Measurements from ENCODE around the gene PKNOX2.

- TF ChIP-seq, protein P1, sequence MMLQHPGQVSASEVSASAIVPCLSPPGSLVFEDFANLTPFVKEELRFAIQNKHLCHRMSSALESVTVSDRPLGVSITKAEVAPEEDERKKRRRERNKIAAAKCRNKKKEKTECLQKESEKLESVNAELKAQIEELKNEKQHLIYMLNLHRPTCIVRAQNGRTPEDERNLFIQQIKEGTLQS (CRISPR knock-in tag; conservative IDR thresholded peaks at IDR 0.05) = no peak
- TF ChIP-seq NR2C2 (CRISPR knock-in tag; IDR thresholded peaks at IDR 0.05) (no peak), ZNF512 (CRISPR knock-in tag; IDR thresholded peaks at IDR 0.05; ENCODE audit: borderline replicate concordance) (no peak), CTCF (IDR thresholded peaks at IDR 0.05) (no peak), JUN (CRISPR knock-in tag; IDR thresholded peaks at IDR 0.05) (no peak), MLX (CRISPR knock-in tag; IDR thresholded peaks at IDR 0.05) (no peak), ESRRA (CRISPR knock-in tag; IDR thresholded peaks at IDR 0.05; ENCODE audit: borderline replicate concordance) (no peak), FOXP4 (CRISPR knock-in tag; IDR thresholded peaks at IDR 0.05) (no peak), ZNF317 (CRISPR knock-in tag; IDR thresholded peaks at IDR 0.05; ENCODE audit: borderline replicate concordance, low read depth) (no peak), ZNF263 (CRISPR knock-in tag; IDR thresholded peaks at IDR 0.05; ENCODE audit: low read depth) (no peak), USF1 (CRISPR knock-in tag; IDR thresholded peaks at IDR 0.05) (no peak)
Observed at GRCh38 chr11:125398994-125399640, 234.6 kb downstream of the PKNOX2 start.

All from WTC11 (cell line).